Measurements from ENCODE around the gene RAB34.

RAB34 gene

DNA sequence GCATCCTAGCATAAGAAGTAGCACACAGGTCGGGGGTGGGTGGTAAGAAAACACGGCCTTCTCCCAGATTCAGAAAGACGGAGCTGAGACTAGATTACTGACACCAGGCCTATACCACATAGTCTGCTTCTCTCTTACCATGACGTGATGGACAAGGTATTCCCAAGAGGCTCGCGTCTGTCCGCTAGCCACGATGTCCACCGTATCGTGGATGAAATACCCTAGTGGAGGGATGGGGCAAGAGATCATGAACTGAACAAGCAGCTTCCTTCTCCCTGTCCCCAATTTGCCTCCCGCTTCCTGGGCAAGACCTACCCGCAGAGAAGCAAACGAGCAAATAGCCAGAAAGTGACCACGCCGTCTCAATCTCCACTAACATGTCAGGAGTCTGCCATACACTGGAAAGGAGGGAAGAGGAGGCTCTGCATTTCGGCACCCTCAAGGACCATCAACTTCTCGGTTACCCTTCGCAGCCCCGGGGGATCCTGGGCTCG, 7.5 kb upstream of the RAB34 start (continued):
- no peak for TF ChIP-seq TCF7L2 (IDR thresholded peaks at IDR 0.05; ENCODE audit: borderline replicate concordance, low read depth, low read length)
- peak; percentile 75; the same call in 1 of the 2 replicates for TF ChIP-seq ZNF2 (tag by site-specific recombination; IDR thresholded peaks at IDR 0.05)
- peak; percentile 90 for TF ChIP-seq ZEB2 (tag by site-specific recombination; IDR thresholded peaks at IDR 0.05)
- TF ChIP-seq ZNF768 (tag by site-specific recombination; IDR thresholded peaks at IDR 0.05) = 0 out of 2 replicates have a peak, but pooled peaks have one; percentile 18
- peak; percentile 66; the same call in 1 of the 2 replicates for TF ChIP-seq ZFP37 (tag by site-specific recombination; IDR thresholded peaks at IDR 0.05)
- 0 out of 2 replicates have a peak, but pooled peaks have one; percentile 40 for TF ChIP-seq ZNF391 (tag by site-specific recombination; IDR thresholded peaks at IDR 0.05; ENCODE audit: borderline replicate concordance, low read depth)
- TF ChIP-seq, protein P1, sequence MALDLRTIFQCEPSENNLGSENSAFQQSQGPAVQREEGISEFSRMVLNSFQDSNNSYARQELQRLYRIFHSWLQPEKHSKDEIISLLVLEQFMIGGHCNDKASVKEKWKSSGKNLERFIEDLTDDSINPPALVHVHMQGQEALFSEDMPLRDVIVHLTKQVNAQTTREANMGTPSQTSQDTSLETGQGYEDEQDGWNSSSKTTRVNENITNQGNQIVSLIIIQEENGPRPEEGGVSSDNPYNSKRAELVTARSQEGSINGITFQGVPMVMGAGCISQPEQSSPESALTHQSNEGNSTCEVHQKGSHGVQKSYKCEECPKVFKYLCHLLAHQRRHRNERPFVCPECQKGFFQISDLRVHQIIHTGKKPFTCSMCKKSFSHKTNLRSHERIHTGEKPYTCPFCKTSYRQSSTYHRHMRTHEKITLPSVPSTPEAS (tag by site-specific recombination; IDR thresholded peaks at IDR 0.05) = no peak; the same call in none of the 2 replicates
- TF ChIP-seq, protein P2, sequence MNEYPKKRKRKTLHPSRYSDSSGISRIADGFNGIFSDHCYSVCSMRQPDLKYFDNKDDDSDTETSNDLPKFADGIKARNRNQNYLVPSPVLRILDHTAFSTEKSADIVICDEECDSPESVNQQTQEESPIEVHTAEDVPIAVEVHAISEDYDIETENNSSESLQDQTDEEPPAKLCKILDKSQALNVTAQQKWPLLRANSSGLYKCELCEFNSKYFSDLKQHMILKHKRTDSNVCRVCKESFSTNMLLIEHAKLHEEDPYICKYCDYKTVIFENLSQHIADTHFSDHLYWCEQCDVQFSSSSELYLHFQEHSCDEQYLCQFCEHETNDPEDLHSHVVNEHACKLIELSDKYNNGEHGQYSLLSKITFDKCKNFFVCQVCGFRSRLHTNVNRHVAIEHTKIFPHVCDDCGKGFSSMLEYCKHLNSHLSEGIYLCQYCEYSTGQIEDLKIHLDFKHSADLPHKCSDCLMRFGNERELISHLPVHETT (tag by site-specific recombination; IDR thresholded peaks at IDR 0.05) = peak; percentile 52; the same call in 1 of the 2 replicates
- TF ChIP-seq, protein P3, sequence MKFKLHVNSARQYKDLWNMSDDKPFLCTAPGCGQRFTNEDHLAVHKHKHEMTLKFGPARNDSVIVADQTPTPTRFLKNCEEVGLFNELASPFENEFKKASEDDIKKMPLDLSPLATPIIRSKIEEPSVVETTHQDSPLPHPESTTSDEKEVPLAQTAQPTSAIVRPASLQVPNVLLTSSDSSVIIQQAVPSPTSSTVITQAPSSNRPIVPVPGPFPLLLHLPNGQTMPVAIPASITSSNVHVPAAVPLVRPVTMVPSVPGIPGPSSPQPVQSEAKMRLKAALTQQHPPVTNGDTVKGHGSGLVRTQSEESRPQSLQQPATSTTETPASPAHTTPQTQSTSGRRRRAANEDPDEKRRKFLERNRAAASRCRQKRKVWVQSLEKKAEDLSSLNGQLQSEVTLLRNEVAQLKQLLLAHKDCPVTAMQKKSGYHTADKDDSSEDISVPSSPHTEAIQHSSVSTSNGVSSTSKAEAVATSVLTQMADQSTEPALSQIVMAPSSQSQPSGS (tag by site-specific recombination; IDR thresholded peaks at IDR 0.05; ENCODE audit: low read depth) = peak; percentile 95
- 0 out of 2 replicates have a peak, but pooled peaks have one; percentile 53 for TF ChIP-seq ZNF561 (tag by site-specific recombination; IDR thresholded peaks at IDR 0.05; ENCODE audit: borderline replicate concordance)
- 0 out of 2 replicates have a peak, but pooled peaks have one; percentile 51 for TF ChIP-seq OVOL3 (tag by site-specific recombination; IDR thresholded peaks at IDR 0.05)
- TF ChIP-seq ZNF324 (tag by site-specific recombination; IDR thresholded peaks at IDR 0.05) = peak; percentile 80
- TF ChIP-seq ZNF660 (tag by site-specific recombination; IDR thresholded peaks at IDR 0.05) = peak; percentile 1; the same call in 1 of the 2 replicates
- no peak for TF ChIP-seq ZFP3 (tag by site-specific recombination; IDR thresholded peaks at IDR 0.05; ENCODE audit: low read depth)
- TF ChIP-seq ZBTB20 (tag by site-specific recombination; IDR thresholded peaks at IDR 0.05) = no peak
- TF ChIP-seq MEIS1 (CRISPR knock-in tag; IDR thresholded peaks at IDR 0.05; ENCODE audit: borderline replicate concordance) = no peak
- 0 out of 2 replicates have a peak, but pooled peaks have one; percentile 2 for TF ChIP-seq KLF8 (tag by site-specific recombination; IDR thresholded peaks at IDR 0.05)
- no peak for TF ChIP-seq ZNF114 (tag by site-specific recombination; IDR thresholded peaks at IDR 0.05)
- TF ChIP-seq, protein P4, sequence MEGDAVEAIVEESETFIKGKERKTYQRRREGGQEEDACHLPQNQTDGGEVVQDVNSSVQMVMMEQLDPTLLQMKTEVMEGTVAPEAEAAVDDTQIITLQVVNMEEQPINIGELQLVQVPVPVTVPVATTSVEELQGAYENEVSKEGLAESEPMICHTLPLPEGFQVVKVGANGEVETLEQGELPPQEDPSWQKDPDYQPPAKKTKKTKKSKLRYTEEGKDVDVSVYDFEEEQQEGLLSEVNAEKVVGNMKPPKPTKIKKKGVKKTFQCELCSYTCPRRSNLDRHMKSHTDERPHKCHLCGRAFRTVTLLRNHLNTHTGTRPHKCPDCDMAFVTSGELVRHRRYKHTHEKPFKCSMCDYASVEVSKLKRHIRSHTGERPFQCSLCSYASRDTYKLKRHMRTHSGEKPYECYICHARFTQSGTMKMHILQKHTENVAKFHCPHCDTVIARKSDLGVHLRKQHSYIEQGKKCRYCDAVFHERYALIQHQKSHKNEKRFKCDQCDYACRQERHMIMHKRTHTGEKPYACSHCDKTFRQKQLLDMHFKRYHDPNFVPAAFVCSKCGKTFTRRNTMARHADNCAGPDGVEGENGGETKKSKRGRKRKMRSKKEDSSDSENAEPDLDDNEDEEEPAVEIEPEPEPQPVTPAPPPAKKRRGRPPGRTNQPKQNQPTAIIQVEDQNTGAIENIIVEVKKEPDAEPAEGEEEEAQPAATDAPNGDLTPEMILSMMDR (tag by site-specific recombination; IDR thresholded peaks at IDR 0.05) = peak; percentile 68
- TF ChIP-seq ZNF501 (tag by site-specific recombination; IDR thresholded peaks at IDR 0.05) = peak; percentile 78; the same call in 1 of the 2 replicates
- TF ChIP-seq, protein P5, sequence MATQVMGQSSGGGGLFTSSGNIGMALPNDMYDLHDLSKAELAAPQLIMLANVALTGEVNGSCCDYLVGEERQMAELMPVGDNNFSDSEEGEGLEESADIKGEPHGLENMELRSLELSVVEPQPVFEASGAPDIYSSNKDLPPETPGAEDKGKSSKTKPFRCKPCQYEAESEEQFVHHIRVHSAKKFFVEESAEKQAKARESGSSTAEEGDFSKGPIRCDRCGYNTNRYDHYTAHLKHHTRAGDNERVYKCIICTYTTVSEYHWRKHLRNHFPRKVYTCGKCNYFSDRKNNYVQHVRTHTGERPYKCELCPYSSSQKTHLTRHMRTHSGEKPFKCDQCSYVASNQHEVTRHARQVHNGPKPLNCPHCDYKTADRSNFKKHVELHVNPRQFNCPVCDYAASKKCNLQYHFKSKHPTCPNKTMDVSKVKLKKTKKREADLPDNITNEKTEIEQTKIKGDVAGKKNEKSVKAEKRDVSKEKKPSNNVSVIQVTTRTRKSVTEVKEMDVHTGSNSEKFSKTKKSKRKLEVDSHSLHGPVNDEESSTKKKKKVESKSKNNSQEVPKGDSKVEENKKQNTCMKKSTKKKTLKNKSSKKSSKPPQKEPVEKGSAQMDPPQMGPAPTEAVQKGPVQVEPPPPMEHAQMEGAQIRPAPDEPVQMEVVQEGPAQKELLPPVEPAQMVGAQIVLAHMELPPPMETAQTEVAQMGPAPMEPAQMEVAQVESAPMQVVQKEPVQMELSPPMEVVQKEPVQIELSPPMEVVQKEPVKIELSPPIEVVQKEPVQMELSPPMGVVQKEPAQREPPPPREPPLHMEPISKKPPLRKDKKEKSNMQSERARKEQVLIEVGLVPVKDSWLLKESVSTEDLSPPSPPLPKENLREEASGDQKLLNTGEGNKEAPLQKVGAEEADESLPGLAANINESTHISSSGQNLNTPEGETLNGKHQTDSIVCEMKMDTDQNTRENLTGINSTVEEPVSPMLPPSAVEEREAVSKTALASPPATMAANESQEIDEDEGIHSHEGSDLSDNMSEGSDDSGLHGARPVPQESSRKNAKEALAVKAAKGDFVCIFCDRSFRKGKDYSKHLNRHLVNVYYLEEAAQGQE (tag by site-specific recombination; IDR thresholded peaks at IDR 0.05) = peak; percentile 12; the same call in 1 of the 2 replicates
- no peak for TF ChIP-seq ZNF416 (tag by site-specific recombination; IDR thresholded peaks at IDR 0.05)
- TF ChIP-seq ZNF600 (tag by site-specific recombination; IDR thresholded peaks at IDR 0.05) = peak; percentile 72
- TF ChIP-seq ZBTB21 (tag by site-specific recombination; IDR thresholded peaks at IDR 0.05) = peak; percentile 50
- peak; percentile 98 for TF ChIP-seq ZNF366 (tag by site-specific recombination; conservative IDR thresholded peaks at IDR 0.05)
- TF ChIP-seq, protein P6, sequence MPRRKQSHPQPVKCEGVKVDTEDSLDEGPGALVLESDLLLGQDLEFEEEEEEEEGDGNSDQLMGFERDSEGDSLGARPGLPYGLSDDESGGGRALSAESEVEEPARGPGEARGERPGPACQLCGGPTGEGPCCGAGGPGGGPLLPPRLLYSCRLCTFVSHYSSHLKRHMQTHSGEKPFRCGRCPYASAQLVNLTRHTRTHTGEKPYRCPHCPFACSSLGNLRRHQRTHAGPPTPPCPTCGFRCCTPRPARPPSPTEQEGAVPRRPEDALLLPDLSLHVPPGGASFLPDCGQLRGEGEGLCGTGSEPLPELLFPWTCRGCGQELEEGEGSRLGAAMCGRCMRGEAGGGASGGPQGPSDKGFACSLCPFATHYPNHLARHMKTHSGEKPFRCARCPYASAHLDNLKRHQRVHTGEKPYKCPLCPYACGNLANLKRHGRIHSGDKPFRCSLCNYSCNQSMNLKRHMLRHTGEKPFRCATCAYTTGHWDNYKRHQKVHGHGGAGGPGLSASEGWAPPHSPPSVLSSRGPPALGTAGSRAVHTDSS (tag by site-specific recombination; IDR thresholded peaks at IDR 0.05) = no peak
- TF ChIP-seq, protein P7, sequence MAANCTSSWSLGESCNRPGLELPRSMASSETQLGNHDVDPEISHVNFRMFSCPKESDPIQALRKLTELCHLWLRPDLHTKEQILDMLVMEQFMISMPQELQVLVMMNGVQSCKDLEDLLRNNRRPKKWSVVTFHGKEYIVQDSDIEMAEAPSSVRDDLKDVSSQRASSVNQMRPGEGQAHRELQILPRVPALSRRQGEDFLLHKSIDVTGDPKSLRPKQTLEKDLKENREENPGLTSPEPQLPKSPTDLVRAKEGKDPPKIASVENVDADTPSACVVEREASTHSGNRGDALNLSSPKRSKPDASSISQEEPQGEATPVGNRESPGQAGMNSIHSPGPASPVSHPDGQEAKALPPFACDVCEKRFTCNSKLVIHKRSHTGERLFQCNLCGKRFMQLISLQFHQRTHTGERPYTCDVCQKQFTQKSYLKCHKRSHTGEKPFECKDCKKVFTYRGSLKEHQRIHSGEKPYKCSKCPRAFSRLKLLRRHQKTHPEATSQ (tag by site-specific recombination; IDR thresholded peaks at IDR 0.05) = 0 out of 2 replicates have a peak, but pooled peaks have one; percentile 22

All from HEK293 (cell line).